Measurements from ENCODE around the gene CALML6. TPM values are rescaled to one million over a fixed set of nuclear protein-coding genes. Genes with fewer than 3 reads are reported as not detected.

Gene CALML6
- total RNA-seq, 2 experiments from 2014 or later, result 0.47 to 0.69 TPM

- no peak for DNase-seq
- ATAC-seq (ENCODE audit: poor library complexity), result no peak
- Histone ChIP-seq H3K27ac (ENCODE audit: low read depth in 1 of 2, low read length in 2 of 2) (no peak overlapping the region), H3K36me3 (ENCODE audit: insufficient read depth, low read length) (peaks cover 35% of the 10 kb centered on the region), H3K4me1 (ENCODE audit: insufficient read depth, low read length) (peaks cover 95% of the 10 kb centered on the region), H3K4me3 (ENCODE audit: low read length) (no peak overlapping the region), H3K9me3 (ENCODE audit: control insufficient read depth in 1 of 2, insufficient read depth in 1 of 2, low read length in 2 of 2) (no peaks in the 10 kb centered on the region), H3K27me3 (ENCODE audit: control insufficient read depth in 1 of 2, insufficient read depth in 2 of 2, low read length in 2 of 2) (no peaks in the 10 kb centered on the region)
- Mint-ChIP-seq H3K36me3 (ENCODE audit: low read depth) (peaks cover 53% of the 10 kb centered on the region), H3K4me1 (ENCODE audit: low read depth) (peaks cover 79% of the 10 kb centered on the region), H3K9me3 (no peaks in the 10 kb centered on the region), H3K27ac (no peak overlapping the region), H3K4me3 (no peak overlapping the region), H3K27me3 (no peaks in the 10 kb centered on the region)
- TF ChIP-seq, protein P1, sequence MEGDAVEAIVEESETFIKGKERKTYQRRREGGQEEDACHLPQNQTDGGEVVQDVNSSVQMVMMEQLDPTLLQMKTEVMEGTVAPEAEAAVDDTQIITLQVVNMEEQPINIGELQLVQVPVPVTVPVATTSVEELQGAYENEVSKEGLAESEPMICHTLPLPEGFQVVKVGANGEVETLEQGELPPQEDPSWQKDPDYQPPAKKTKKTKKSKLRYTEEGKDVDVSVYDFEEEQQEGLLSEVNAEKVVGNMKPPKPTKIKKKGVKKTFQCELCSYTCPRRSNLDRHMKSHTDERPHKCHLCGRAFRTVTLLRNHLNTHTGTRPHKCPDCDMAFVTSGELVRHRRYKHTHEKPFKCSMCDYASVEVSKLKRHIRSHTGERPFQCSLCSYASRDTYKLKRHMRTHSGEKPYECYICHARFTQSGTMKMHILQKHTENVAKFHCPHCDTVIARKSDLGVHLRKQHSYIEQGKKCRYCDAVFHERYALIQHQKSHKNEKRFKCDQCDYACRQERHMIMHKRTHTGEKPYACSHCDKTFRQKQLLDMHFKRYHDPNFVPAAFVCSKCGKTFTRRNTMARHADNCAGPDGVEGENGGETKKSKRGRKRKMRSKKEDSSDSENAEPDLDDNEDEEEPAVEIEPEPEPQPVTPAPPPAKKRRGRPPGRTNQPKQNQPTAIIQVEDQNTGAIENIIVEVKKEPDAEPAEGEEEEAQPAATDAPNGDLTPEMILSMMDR (IDR thresholded peaks at IDR 0.05), result no peak
- ChIA-PET POLR2A (no interaction called here), CTCF (interaction anchor here (2.1 kb wide), 1 partner anchor 29 kb away, joined by 7 read pairs; no protein-coding TSS in a partner anchor)
- intact Hi-C loops (cut with DNase I, micrococcal nuclease), result no loop called here
Observed at GRCh38 chr1:1879942-1880341, 35.1 kb upstream of the CALML6 start.

DNA sequence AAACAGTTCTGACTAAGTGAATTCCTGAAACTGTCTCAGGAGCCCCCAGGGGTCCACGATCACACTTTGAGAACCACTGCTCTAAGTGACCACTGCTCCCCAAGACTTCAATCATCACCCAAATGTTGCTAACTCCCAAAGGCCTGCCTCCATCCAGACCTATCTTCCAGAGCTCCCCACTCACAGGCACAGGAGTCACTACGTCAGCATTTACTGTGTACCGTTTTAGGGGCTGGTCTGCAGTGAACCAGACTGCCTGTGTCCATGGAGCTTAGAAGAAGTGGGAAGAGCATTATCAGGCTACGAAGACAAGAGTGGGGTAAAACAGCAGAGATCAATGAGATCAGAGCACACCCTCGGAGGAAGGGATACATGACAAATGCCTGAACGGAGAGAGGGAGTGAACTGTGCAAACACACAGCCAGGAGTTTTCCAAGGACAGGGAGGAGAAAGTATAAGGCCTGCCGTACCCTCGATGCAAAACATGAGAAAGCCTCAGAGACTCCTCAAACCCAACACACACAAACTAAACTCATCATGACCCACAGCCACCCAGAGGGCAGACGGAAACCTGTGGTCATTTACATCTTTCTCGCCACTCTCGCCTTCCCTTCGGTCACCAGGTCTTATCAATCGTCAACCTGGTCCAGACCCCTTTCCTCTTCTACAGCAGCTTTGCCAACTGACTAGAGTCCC lies 34.3 kb upstream of the CALML6 start:
- H3K4me1 Mint-ChIP-seq (ENCODE audit: low read depth), result peaks cover 71% of the 10 kb centered on the region
- peaks cover 45% of the 10 kb centered on the region for H3K36me3 Mint-ChIP-seq (ENCODE audit: low read depth)
- Histone ChIP-seq H3K36me3 (ENCODE audit: insufficient read depth, low read length) (peaks cover 27% of the 10 kb centered on the region), H3K27ac (ENCODE audit: low read depth in 1 of 2, low read length in 2 of 2) (no peak overlapping the region), H3K4me3 (ENCODE audit: low read length) (no peak overlapping the region), H3K9me3 (ENCODE audit: control insufficient read depth in 1 of 2, insufficient read depth in 1 of 2, low read length in 2 of 2) (no peaks in the 10 kb centered on the region), H3K27me3 (ENCODE audit: control insufficient read depth in 1 of 2, insufficient read depth in 2 of 2, low read length in 2 of 2) (no peaks in the 10 kb centered on the region), H3K4me1 (ENCODE audit: insufficient read depth, low read length) (peaks cover 93% of the 10 kb centered on the region)
- TF ChIP-seq, protein P1 (IDR thresholded peaks at IDR 0.05), result no peak
- no peak for DNase-seq
- POLR2A ChIA-PET, result no interaction called here
- H3K27ac Mint-ChIP-seq, result peak overlapping the region; percentile 32
- CTCF ChIA-PET, result interaction anchor here (1.1 to 2.1 kb wide), 2 partner anchors 28 to 72 kb away, joined by 3 to 7 read pairs; no protein-coding TSS in a partner anchor
- H3K9me3 Mint-ChIP-seq, result no peaks in the 10 kb centered on the region
- intact Hi-C loops (cut with DNase I, micrococcal nuclease), result no loop called here
- H3K27me3 Mint-ChIP-seq, result no peaks in the 10 kb centered on the region
- ATAC-seq (ENCODE audit: poor library complexity), result no peak
- H3K4me3 Mint-ChIP-seq, result peak overlapping the region; percentile 44

- DNase-seq (no peak), ATAC-seq (ENCODE audit: poor library complexity) (no peak)
- Histone ChIP-seq H3K9me3 (ENCODE audit: control insufficient read depth in 1 of 2, insufficient read depth in 1 of 2, low read length in 2 of 2) (no peaks in the 10 kb centered on the region), H3K27ac (ENCODE audit: low read depth in 1 of 2, low read length in 2 of 2) (peak overlapping the region in 1 of 2 donors; percentile 4), H3K27me3 (ENCODE audit: control insufficient read depth in 1 of 2, insufficient read depth in 2 of 2, low read length in 2 of 2) (no peaks in the 10 kb centered on the region), H3K36me3 (ENCODE audit: insufficient read depth, low read length) (peaks cover 17% of the 10 kb centered on the region), H3K4me1 (ENCODE audit: insufficient read depth, low read length) (peaks cover 92% of the 10 kb centered on the region), H3K4me3 (ENCODE audit: low read length) (no peak overlapping the region)
- ChIA-PET CTCF (interaction anchor here (0.7 to 1.1 kb wide), 2 partner anchors 33 to 73 kb away, joined by 3 read pairs; no protein-coding TSS in a partner anchor), POLR2A (interaction anchor here (2.1 kb wide), 1 partner anchor 27 kb away, joined by 6 read pairs; no protein-coding TSS in a partner anchor)
- intact Hi-C loops (cut with DNase I, micrococcal nuclease), result no loop called here
- Mint-ChIP-seq H3K9me3 (no peaks in the 10 kb centered on the region), H3K36me3 (ENCODE audit: low read depth) (peaks cover 36% of the 10 kb centered on the region), H3K27me3 (no peaks in the 10 kb centered on the region), H3K4me1 (ENCODE audit: low read depth) (peaks cover 68% of the 10 kb centered on the region), H3K4me3 (peak overlapping the region; percentile 38), H3K27ac (peak overlapping the region; percentile 32)
- TF ChIP-seq, protein P1 (IDR thresholded peaks at IDR 0.05), result no peak
Observed at GRCh38 chr1:1881727-1882126, 33.3 kb upstream of the CALML6 start.

All from CD4-positive, alpha-beta T cell (primary cell).